ENCODE data around the gene ATP1B4. TPM values are rescaled to one million over a fixed set of nuclear protein-coding genes. Genes with fewer than 3 reads are reported as not detected.
"Not testable (repeated sequence)": the region's sequence is repeated elsewhere in the genome, so short reads cannot be mapped to it uniquely, and the experiment has no call there.

The ATP1B4 gene
- total RNA-seq = not detected in 2 replicates

- no peak for DNase-seq (ENCODE audit: low spot score)
- no peak within 1 kb of the TSS for H3K4me3 Mint-ChIP-seq (ENCODE audit: low read depth)
- peaks cover 7% of the 10 kb centered on the region for H3K4me1 Mint-ChIP-seq (ENCODE audit: low read depth)
- H3K36me3 Mint-ChIP-seq (ENCODE audit: low read depth) = no peaks in the 10 kb centered on the region
- H3K27me3 Mint-ChIP-seq (ENCODE audit: low read depth) = no peaks in the 10 kb centered on the region
- H3K27ac Mint-ChIP-seq = no peak within 1 kb of the TSS
- no peaks in the 10 kb centered on the region for H3K9me3 Mint-ChIP-seq
- intact Hi-C loops (cut with micrococcal nuclease) = no loop called here
Measured at GRCh38 chrX:120361764-120362305, at the start of gene ATP1B4. ATP1B4 (plus strand) TSS chrX:120362089; CDS start chrX:120362169, 80 bp downstream.

- Mint-ChIP-seq H3K4me1 (ENCODE audit: low read depth) (no peaks in the 10 kb centered on the region), H3K4me3 (ENCODE audit: low read depth) (no peak overlapping the region), H3K27ac (no peak overlapping the region), H3K36me3 (ENCODE audit: low read depth) (no peaks in the 10 kb centered on the region), H3K27me3 (ENCODE audit: low read depth) (peaks cover 57% of the 10 kb centered on the region), H3K9me3 (no peaks in the 10 kb centered on the region)
- intact Hi-C loops (cut with micrococcal nuclease) = no loop called here
- no peak for DNase-seq (ENCODE audit: low spot score)
Measured at GRCh38 chrX:120315776-120316175, 46.1 kb upstream of the ATP1B4 start.

GRCh38 chrX:120316587-120317283 is 45.2 kb upstream of the ATP1B4 start:
- no peaks in the 10 kb centered on the region for H3K9me3 Mint-ChIP-seq
- peaks cover 49% of the 10 kb centered on the region for H3K27me3 Mint-ChIP-seq (ENCODE audit: low read depth)
- H3K36me3 Mint-ChIP-seq (ENCODE audit: low read depth) = no peaks in the 10 kb centered on the region
- DNase-seq (ENCODE audit: low spot score) = no peak
- H3K27ac Mint-ChIP-seq = no peak overlapping the region
- H3K4me1 Mint-ChIP-seq (ENCODE audit: low read depth) = no peaks in the 10 kb centered on the region
- H3K4me3 Mint-ChIP-seq (ENCODE audit: low read depth) = no peak overlapping the region
- intact Hi-C loops (cut with micrococcal nuclease) = no loop called here

GRCh38 chrX:120318411-120318810 is 43.5 kb upstream of the ATP1B4 start:
- Mint-ChIP-seq H3K9me3 (no peaks in the 10 kb centered on the region), H3K27me3 (ENCODE audit: low read depth) (peaks cover 34% of the 10 kb centered on the region), H3K36me3 (ENCODE audit: low read depth) (no peaks in the 10 kb centered on the region), H3K4me1 (ENCODE audit: low read depth) (no peaks in the 10 kb centered on the region), H3K27ac (no peak overlapping the region), H3K4me3 (ENCODE audit: low read depth) (no peak overlapping the region)
- intact Hi-C loops (cut with micrococcal nuclease) = no loop called here
- DNase-seq (ENCODE audit: low spot score) = no peak

GRCh38 chrX:120321520-120322281 is 40.2 kb upstream of the ATP1B4 start:
- Mint-ChIP-seq H3K27me3 (ENCODE audit: low read depth) (peaks cover 20% of the 10 kb centered on the region), H3K36me3 (ENCODE audit: low read depth) (no peaks in the 10 kb centered on the region), H3K4me1 (ENCODE audit: low read depth) (no peaks in the 10 kb centered on the region), H3K27ac (no peak overlapping the region), H3K4me3 (ENCODE audit: low read depth) (no peak overlapping the region), H3K9me3 (no peaks in the 10 kb centered on the region)
- DNase-seq (ENCODE audit: low spot score) = no peak
- intact Hi-C loops (cut with micrococcal nuclease) = no loop called here

- H3K27me3 Mint-ChIP-seq (ENCODE audit: low read depth) = peaks cover 8% of the 10 kb centered on the region
- DNase-seq (ENCODE audit: low spot score) = no peak
- H3K4me3 Mint-ChIP-seq (ENCODE audit: low read depth) = no peak overlapping the region
- no peaks in the 10 kb centered on the region for H3K4me1 Mint-ChIP-seq (ENCODE audit: low read depth)
- no peak overlapping the region for H3K27ac Mint-ChIP-seq
- peaks cover 4% of the 10 kb centered on the region for H3K9me3 Mint-ChIP-seq
- intact Hi-C loops (cut with micrococcal nuclease) = no loop called here
- H3K36me3 Mint-ChIP-seq (ENCODE audit: low read depth) = no peaks in the 10 kb centered on the region
Measured at GRCh38 chrX:120331116-120331515, 30.8 kb upstream of the ATP1B4 start.

GRCh38 chrX:120332394-120332793 is 29.5 kb upstream of the ATP1B4 start:
- H3K4me1 Mint-ChIP-seq (ENCODE audit: low read depth) = no peaks in the 10 kb centered on the region
- no peaks in the 10 kb centered on the region for H3K36me3 Mint-ChIP-seq (ENCODE audit: low read depth)
- intact Hi-C loops (cut with micrococcal nuclease) = no loop called here
- DNase-seq (ENCODE audit: low spot score) = no peak
- H3K27me3 Mint-ChIP-seq (ENCODE audit: low read depth) = peaks cover 3% of the 10 kb centered on the region
- no peak overlapping the region for H3K27ac Mint-ChIP-seq
- no peak overlapping the region for H3K4me3 Mint-ChIP-seq (ENCODE audit: low read depth)
- H3K9me3 Mint-ChIP-seq = peaks cover 13% of the 10 kb centered on the region

DNA sequence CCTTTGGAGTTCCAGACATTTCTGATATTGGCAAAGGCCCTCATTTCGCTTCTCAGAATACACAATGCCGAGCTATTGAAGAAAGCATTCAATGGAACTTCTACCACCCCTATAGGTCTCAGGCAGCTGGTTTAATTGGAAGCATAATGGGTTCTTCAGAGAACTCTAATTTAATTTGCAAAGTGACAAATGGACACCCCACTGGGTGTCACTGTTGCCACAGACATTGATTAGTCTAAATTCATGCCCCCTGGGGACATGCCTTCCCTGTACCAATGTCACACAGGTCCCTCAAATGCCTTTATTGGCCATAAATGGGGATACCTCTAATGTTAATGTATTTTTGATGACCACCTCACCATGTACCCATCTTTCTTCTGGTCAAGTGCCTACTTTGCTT is 27.7 kb upstream of the ATP1B4 start:
- Mint-ChIP-seq H3K36me3 (ENCODE audit: low read depth) (no peaks in the 10 kb centered on the region), H3K4me1 (ENCODE audit: low read depth) (no peaks in the 10 kb centered on the region), H3K9me3 (peaks cover 20% of the 10 kb centered on the region), H3K4me3 (ENCODE audit: low read depth) (no peak overlapping the region), H3K27ac (no peak overlapping the region), H3K27me3 (ENCODE audit: low read depth) (no peaks in the 10 kb centered on the region)
- intact Hi-C loops (cut with micrococcal nuclease) = no loop called here
- DNase-seq (ENCODE audit: low spot score) = no peak

DNA sequence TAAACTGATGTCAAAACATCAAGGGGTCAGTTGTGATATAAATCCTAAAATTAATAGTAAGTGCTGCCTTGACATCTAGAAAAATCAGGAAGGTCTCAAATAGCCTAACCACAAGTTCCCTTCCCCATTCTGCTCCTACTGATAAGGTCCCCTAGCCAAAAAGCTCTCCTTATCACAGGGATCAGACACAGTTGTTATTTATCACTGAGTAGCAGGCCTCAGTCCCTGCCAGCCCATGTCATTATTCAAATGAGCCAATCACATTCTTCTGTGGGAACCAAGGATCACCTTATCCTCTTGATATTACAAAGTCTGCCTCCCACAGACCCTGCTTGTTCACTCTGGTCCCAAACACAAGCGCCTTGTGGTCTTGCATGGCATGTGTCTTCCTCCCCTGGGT is 27.3 kb upstream of the ATP1B4 start:
- Mint-ChIP-seq H3K4me1 (ENCODE audit: low read depth) (no peaks in the 10 kb centered on the region), H3K36me3 (ENCODE audit: low read depth) (no peaks in the 10 kb centered on the region), H3K27me3 (ENCODE audit: low read depth) (no peaks in the 10 kb centered on the region), H3K4me3 (ENCODE audit: low read depth) (no peak overlapping the region), H3K27ac (no peak overlapping the region), H3K9me3 (peaks cover 20% of the 10 kb centered on the region)
- intact Hi-C loops (cut with micrococcal nuclease) = no loop called here
- no peak for DNase-seq (ENCODE audit: low spot score)

- intact Hi-C loops (cut with micrococcal nuclease) = no loop called here
- Mint-ChIP-seq H3K4me3 (ENCODE audit: low read depth) (no peak overlapping the region), H3K9me3 (peaks cover 20% of the 10 kb centered on the region), H3K27ac (no peak overlapping the region), H3K4me1 (ENCODE audit: low read depth) (no peaks in the 10 kb centered on the region), H3K27me3 (ENCODE audit: low read depth) (no peaks in the 10 kb centered on the region), H3K36me3 (ENCODE audit: low read depth) (no peaks in the 10 kb centered on the region)
- no peak for DNase-seq (ENCODE audit: low spot score)
Measured at GRCh38 chrX:120335289-120335688, 26.6 kb upstream of the ATP1B4 start.

DNA sequence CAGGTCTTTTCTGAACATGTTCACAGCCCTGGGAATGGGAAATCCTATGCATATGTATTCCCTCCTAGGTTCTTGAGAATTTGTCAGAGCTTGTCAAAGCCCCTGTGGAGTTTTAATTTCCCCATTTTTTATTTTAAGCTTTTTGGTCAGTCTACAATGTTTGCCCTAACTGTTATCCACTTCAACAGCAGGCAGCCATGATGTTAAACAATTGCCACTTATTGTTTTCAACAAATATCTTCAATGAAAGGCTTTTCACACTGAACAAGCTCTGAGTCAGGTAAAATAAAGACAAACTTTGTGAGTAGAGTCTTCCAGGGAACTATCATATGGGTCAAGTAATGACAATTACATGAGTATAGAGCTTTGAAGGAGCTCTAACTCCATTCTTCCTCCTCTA is 25.0 kb upstream of the ATP1B4 start:
- no peak for DNase-seq (ENCODE audit: low spot score)
- Mint-ChIP-seq H3K9me3 (peaks cover 20% of the 10 kb centered on the region), H3K27me3 (ENCODE audit: low read depth) (no peaks in the 10 kb centered on the region), H3K36me3 (ENCODE audit: low read depth) (no peaks in the 10 kb centered on the region), H3K4me3 (ENCODE audit: low read depth) (no peak overlapping the region), H3K4me1 (ENCODE audit: low read depth) (no peaks in the 10 kb centered on the region), H3K27ac (no peak overlapping the region)
- intact Hi-C loops (cut with micrococcal nuclease) = no loop called here

GRCh38 chrX:120344566-120344965 is 17.3 kb upstream of the ATP1B4 start:
- intact Hi-C loops (cut with micrococcal nuclease); H3K27ac Mint-ChIP-seq; H3K9me3 Mint-ChIP-seq; DNase-seq (ENCODE audit: low spot score); H3K4me1 Mint-ChIP-seq (ENCODE audit: low read depth); H3K27me3 Mint-ChIP-seq (ENCODE audit: low read depth); H3K4me3 Mint-ChIP-seq (ENCODE audit: low read depth); H3K36me3 Mint-ChIP-seq (ENCODE audit: low read depth): not testable (repeated sequence)

DNA sequence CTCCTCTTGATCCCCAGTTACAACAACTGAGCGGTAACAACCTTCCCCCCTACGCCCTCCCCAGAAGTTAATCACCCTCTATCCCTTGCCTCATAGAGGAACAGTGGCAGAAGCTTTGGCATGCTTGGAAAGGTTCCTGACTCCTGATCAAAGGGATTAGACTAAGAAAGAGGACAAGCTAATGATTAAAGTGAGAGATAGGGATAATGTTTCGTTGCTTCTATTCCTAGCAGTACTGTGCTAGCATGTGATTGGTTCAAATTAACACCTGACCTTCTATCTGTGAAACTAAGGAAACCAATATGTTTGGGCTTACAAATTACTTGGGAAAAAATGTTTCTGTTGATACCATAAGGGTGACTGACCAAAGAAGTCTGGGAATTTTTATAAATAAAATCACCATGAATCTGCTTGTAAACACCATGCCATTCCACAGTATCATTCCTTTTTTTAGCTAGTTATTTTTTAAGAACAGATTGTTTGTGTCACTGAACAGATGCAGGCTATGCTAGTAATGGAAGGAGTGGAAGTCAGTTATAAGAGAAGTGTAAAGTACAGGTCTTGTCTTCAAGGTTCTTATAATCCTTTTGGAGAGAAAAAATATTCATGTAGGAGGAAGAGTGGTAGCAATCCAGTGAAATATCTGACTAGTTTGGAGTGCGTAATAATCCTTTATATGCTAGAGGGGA is 11.3 kb upstream of the ATP1B4 start:
- H3K9me3 Mint-ChIP-seq = no peaks in the 10 kb centered on the region
- no peak for DNase-seq (ENCODE audit: low spot score)
- H3K27me3 Mint-ChIP-seq (ENCODE audit: low read depth) = peaks cover 2% of the 10 kb centered on the region
- H3K36me3 Mint-ChIP-seq (ENCODE audit: low read depth) = no peaks in the 10 kb centered on the region
- H3K4me3 Mint-ChIP-seq (ENCODE audit: low read depth) = no peak overlapping the region
- no peak overlapping the region for H3K27ac Mint-ChIP-seq
- H3K4me1 Mint-ChIP-seq (ENCODE audit: low read depth) = no peaks in the 10 kb centered on the region
- intact Hi-C loops (cut with micrococcal nuclease) = no loop called here

All from activated T-helper 2 cell treated with anti-CD3 and anti-CD28 coated beads, Interferon-gamma antibody, Interleukin-2, Interleukin-4, amounts not matched to agents 10 μg/mL and 5 μg/mL and 100 μg/mL, durations not matched to agents 14 hours and 24 hours and 36 hours (primary cell).